SK-N-SH (cell line): Measurements from ENCODE around the gene AKAP8.

Experiments
- CHD2 ChIP-seq: fragments of 150-350 bp; IDR thresholded peaks from 2 replicates; pipeline ENCODE4 v1.6.1; 2018; ENCODE audit warnings: low read length; ENCODE audit not compliant: partially characterized antibody
- EP300 ChIP-seq, 2 experiments: IDR thresholded peaks; 2 replicates each; pipeline versions ENCODE4 v1.4.0 to v1.6.1; 2012; ENCODE audit warnings: borderline replicate concordance in 1 of 2, low read depth in 1 of 2, low read length in 1 of 2
- MXI1 ChIP-seq: IDR thresholded peaks from 2 replicates; pipeline ENCODE4 v1.6.1; 2012; ENCODE audit warnings: mild to moderate bottlenecking, low read depth, low read length, improper control_type of control experiment
- POLR2AphosphoS5 ChIP-seq: IDR thresholded peaks from 2 replicates; pipeline ENCODE4 v1.6.1; 2012; ENCODE audit warnings: low read depth, low read length
- TCF12 ChIP-seq: IDR thresholded peaks from 2 replicates; pipeline ENCODE4 v1.4.0; 2012
- TEAD4 ChIP-seq: IDR thresholded peaks from 2 replicates; pipeline ENCODE4 v1.4.0; 2012; ENCODE audit warnings: mild to moderate bottlenecking, borderline replicate concordance; ENCODE audit not compliant: insufficient read depth
- TF ChIP-seq, protein P1 (sequence below): fragments of 200-600 bp; sonication (generic); IDR thresholded peaks from 2 replicates; pipeline ENCODE4 v1.6.1; 2017; ENCODE audit warnings: antibody characterized with exemption, mild to moderate bottlenecking, moderate library complexity
- TF ChIP-seq, protein P2 (sequence below): IDR thresholded peaks from 2 replicates; pipeline ENCODE4 v1.4.0; 2012; ENCODE audit warnings: low read depth

DNA sequence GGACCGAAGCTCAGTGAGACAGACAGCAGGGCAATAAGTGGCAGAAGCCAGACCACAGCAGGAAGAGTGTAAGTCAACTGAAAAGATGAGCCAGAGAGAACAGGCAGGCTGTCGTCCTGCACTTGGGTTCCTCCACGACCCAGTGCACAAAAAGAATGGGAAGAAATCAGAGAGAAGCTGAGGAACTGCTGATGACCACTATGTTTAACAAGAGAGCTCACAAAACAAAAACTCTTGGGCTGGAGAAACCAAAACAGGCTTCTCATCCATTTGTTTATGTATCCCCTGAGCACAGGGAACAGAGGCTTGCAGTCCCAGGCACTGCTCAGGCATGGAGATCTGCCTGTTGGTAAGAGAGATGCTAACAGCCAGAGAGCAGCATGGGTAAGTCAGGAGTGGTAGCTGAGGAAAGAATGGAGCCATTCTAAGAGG, 25.2 kb upstream of the AKAP8 start:
- no peak for TF ChIP-seq EP300 (IDR thresholded peaks at IDR 0.05; ENCODE audit: borderline replicate concordance in 1 of 2, low read depth in 1 of 2, low read length in 1 of 2)
- TF ChIP-seq CHD2, result no peak
- TF ChIP-seq, protein P1, sequence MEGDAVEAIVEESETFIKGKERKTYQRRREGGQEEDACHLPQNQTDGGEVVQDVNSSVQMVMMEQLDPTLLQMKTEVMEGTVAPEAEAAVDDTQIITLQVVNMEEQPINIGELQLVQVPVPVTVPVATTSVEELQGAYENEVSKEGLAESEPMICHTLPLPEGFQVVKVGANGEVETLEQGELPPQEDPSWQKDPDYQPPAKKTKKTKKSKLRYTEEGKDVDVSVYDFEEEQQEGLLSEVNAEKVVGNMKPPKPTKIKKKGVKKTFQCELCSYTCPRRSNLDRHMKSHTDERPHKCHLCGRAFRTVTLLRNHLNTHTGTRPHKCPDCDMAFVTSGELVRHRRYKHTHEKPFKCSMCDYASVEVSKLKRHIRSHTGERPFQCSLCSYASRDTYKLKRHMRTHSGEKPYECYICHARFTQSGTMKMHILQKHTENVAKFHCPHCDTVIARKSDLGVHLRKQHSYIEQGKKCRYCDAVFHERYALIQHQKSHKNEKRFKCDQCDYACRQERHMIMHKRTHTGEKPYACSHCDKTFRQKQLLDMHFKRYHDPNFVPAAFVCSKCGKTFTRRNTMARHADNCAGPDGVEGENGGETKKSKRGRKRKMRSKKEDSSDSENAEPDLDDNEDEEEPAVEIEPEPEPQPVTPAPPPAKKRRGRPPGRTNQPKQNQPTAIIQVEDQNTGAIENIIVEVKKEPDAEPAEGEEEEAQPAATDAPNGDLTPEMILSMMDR, result no peak
- TF ChIP-seq, protein P2, sequence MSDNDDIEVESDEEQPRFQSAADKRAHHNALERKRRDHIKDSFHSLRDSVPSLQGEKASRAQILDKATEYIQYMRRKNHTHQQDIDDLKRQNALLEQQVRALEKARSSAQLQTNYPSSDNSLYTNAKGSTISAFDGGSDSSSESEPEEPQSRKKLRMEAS, result no peak
- TF ChIP-seq POLR2AphosphoS5, result no peak
- TF ChIP-seq MXI1, result no peak
- TF ChIP-seq TEAD4, result no peak
- no peak for TF ChIP-seq TCF12
